ENCODE measurements around the gene DDX4.

The DDX4 gene

GRCh38 chr5:55829956-55830355 is 92.1 kb downstream of the DDX4 start:
- FAIRE-seq = no peak

DNA sequence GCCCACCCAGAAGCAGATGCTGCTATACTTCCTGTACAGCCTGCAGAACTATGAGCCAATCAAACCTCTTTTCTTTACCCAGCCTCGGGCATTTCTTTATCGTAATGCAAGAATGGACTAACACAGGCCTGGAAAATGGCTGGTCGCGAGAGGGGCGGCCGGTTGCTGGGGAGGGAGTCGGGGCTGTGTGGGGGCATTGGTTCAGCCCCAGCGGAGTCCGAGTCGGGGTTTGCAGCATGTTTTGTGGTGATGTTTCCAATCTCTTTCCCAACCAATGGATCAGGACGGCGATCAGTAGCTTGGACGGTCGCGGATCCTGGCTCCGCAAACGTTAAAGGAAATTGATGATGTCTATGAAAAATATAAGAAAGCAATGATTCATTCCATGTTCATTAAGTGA is 94.6 kb downstream of the DDX4 start:
- FAIRE-seq = no peak

- FAIRE-seq = no peak
Observed at GRCh38 chr5:55836191-55836590, 98.3 kb downstream of the DDX4 start.

- no peak for FAIRE-seq
Observed at GRCh38 chr5:55841976-55842375, 104.1 kb downstream of the DDX4 start.

DNA sequence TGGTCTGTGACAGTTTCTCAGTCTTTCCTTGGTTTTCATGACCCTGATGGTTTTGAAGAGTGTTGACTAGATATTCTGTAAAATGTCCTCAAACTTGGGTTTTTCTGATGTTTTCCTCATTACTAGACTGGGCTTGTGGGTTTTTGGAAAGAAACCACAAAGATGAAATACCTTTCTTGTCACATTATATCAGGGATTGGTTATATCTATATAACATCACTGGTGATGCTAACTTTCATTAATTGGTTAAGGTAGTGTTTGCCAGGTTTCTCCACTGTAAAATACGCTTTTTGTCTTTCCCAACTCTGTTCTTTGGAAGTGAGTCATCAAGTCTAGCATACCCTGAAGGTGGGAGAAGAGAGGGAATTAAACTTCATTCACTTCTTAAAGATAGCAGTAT is 110.0 kb downstream of the DDX4 start:
- no peak for FAIRE-seq

DNA sequence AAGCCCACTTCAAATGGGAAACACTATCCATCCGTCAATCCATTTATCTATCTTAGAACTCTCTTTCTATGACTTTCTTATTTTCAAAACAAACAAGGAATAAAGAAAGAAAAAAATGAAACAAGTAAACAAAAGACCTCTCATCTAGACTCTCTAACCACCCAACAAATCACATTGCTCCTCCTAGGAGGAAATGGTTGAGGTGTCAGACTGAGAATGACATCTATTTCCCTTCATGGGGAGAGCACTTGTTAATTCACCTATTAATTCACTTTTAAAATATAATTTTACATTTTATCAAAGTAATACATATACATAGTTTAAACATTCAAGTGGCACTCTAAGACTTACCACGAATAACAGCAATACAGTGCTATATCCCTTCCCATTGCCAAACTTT is 110.9 kb downstream of the DDX4 start:
- FAIRE-seq = no peak

GRCh38 chr5:55850839-55851674 is 113.2 kb downstream of the DDX4 start, which contains the start of gene IL31RA:
TSS of gene IL31RA (plus strand) at chr5:55851357. CDS start at chr5:55851571, 214 bp downstream.
- FAIRE-seq = no peak

DNA sequence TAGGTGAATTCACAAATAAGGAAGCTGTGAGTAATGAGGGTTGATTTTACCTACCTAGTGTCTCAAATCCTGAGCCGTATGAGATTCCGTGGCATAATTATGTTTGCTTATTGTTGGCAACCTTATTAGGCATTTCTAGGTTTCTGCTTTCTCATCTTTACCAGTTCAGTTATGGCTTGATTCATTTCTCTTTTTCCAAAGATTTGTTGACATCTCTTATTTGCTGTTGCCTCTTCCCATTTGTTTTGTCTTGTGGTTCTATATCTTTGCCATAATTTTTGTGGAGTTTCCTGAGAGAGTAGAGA is 113.8 kb downstream of the DDX4 start:
- no peak for FAIRE-seq

DNA sequence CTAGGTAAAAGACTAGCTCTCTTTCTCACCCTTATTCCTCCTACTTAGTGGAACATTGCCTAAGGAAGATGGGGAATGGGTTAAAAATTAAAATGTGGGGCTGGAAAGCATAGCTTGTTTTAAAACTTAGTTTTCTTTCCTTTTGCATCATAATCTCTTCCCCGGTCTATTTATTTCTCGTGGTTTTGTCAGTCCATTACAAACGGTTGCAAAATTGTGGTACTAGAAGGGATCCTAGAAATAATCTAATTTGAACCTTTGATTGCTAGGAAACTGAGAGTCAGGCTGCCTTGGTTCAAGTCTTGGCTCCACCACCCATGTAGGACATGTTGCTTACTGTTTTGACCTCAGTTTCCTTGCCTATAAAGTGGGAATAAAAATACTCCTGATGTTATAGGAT is 114.6 kb downstream of the DDX4 start:
- no peak for FAIRE-seq

- FAIRE-seq = no peak
Observed at GRCh38 chr5:55853041-55853670, 115.3 kb downstream of the DDX4 start.

DNA sequence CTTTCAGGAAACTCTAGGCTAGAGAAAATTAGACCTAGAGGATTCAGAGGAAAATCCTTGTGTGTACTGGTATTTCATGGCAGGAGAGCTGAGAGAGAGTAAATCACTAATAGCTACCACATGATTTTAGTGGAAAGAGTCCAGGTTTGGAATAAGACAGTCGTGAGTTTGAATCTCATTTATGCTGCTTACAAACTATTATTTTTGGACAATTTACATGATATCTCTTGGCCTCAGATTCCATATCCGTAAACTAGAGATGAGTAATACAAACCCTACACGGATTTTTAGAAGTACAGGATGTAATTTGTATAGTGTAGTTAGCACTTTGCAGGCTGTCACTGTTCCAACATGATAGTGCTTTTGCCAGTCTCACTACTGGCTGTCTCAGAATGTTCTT is 116.0 kb downstream of the DDX4 start:
- no peak for FAIRE-seq

GRCh38 chr5:55855509-55855908 is 117.6 kb downstream of the DDX4 start:
- no peak for FAIRE-seq

DNA sequence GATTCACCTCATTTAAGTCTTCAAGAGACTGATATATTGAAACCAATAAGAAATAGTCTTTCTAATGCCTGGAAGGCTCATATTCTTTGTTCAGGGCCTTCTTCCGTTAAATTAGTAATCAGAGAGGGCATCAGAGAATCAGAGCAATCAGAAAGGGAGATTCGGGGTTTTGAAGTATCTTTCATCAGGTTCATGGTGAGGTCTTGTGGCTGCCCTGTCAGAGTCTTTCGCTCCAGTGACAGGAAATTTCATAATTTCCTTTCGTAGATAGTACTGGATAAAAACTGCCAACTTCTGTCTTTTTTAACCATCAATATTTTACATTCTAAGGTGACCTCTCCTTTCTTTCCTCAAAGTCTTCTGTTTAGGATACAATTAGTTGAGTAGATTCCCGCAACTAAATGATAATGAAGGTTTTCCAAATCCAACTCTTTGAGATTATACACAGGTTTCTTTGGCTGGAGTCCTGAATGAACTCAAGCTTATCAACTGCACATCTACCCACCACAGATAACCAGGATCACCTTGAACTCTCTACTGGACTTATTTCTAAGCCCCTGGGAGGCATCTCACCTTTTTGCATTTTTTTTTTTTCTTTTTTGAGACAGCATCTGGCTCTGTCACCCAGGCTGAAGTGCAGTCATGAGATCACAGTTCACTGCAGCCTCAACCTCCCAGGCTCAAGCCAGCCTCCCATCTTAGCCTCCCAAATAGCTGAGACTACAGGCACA is 118.8 kb downstream of the DDX4 start:
- no peak for FAIRE-seq

DNA sequence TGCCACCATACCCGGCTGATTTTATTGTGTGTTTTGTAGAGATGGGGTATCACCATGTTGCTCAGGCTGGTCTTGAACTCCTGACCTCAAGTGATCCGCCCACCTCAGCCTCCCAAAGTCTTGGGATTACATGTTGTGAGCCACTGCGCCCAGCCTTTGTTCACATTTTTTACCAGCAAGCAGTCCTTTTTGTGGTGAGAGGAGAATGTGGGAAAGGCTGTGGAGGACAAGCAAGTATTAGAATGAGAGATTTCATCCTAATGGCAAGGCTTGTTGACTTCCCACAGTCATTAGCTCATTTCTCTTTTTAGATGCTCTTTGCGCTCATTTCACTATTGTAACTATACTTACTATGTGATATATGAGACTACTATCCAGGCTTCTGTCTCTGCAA is 119.4 kb downstream of the DDX4 start:
- FAIRE-seq = no peak

DNA sequence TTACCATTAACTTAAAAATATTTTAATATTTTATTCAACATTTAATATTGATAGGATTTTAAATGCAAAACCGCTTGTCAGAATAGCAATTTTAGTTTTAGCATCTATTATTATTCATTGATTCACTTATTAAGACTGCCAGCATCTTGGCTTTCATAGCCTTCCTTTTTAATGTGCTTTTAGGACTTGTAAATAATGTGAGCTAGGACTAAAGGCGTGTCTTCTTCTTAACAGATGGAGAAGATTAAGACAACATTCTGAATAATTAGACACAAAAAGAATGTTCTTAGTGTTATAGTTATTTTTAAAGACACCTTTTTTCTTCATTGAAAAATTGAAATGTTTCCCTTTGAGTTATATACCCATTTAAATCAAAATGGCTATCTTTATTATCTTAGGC is 120.2 kb downstream of the DDX4 start:
- FAIRE-seq = no peak

- no peak for FAIRE-seq
Observed at GRCh38 chr5:55860288-55860687, 122.4 kb downstream of the DDX4 start.

- no peak for FAIRE-seq
Observed at GRCh38 chr5:55860709-55861108, 122.8 kb downstream of the DDX4 start.

DNA sequence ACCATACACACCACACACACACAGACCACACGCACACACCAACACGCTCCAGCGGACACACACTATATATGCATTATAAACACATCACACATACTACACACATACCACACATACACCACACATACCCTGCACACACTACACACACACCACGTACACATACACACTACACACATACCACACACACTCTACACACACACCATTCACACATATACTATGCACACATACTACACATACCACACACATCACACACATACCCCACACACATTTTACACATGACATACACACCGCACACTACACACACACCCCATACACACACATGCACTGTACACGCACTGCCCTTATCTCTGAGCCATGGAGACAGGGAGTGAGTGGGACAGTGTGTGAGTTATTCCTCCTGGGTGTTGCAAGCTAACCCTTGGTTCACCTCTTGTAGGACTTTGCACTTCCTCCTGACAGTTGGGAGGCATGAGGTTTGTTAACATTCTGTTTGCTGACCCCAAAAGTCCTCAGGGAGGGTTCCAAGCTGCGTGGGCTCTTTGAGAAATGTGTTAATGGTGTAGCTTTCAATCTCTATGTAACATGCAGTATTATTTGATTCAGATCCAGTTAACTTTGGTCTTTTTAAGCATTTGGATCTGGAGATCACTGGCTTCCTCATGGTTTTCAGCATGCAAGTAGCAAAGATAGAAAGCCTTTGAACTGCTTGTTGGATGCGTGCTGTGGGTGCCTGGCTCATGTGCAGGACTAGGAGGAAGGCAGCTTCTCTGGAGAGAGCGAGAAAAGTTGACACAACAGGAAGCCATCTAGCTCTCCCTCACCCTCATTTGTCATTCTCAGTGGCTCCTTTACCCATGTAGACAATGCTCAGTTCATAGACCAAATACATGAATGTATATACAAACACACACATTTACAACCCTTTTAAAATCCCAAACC is 127.0 kb downstream of the DDX4 start:
- no peak for FAIRE-seq

GRCh38 chr5:55865831-55866230 is 128.0 kb downstream of the DDX4 start:
- no peak for FAIRE-seq

DNA sequence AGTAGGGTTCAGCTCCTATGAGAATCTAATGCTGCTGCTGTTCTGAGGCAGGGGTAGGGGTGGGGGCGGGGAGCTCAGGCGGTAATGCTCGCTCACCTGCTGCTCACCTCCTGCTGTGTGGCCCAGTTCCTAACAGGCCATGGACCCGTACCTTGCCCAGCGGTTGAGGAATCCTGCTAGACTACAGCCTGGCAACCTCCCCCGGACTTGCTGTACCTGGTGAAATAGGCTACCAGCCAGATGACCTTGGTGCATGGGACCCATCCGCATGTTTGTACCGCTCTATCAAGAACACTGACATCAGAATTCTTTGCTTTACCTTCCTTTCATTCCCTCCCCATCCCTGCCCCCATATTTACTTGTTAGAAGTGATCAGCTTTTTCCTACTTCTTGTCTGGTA is 128.6 kb downstream of the DDX4 start:
- FAIRE-seq = no peak

Data from islet of Langerhans (tissue), 1 donor.